ENCODE results near the gene PPP2R5C.
A peak's percentile ranks its signal among the peaks of the same experiment; 100 is the strongest.

The PPP2R5C gene

GRCh38 chr14:101734246-101734847 lies 27.2 kb upstream of the PPP2R5C start:
- DNase-seq (ENCODE audit: low read depth in 2 of 2), result no peak
- H3K4me3 ChIP-seq (replicated peaks in 1 of 2; ENCODE audit: low read depth in 2 of 2, low read length in 2 of 2), result no peak overlapping the region
- TF ChIP-seq CTCF (IDR thresholded peaks at IDR 0.05; ENCODE audit: low read depth, low read length), result no peak

GRCh38 chr14:101735453-101735852 lies 26.1 kb upstream of the PPP2R5C start:
- DNase-seq (ENCODE audit: low read depth in 2 of 2), result no peak
- no peak overlapping the region for H3K4me3 ChIP-seq (replicated peaks in 1 of 2; ENCODE audit: low read depth in 2 of 2, low read length in 2 of 2)
- no peak for TF ChIP-seq CTCF (IDR thresholded peaks at IDR 0.05; ENCODE audit: low read depth, low read length)

- no peak overlapping the region for H3K4me3 ChIP-seq (replicated peaks in 1 of 2; ENCODE audit: low read depth in 2 of 2, low read length in 2 of 2)
- DNase-seq (ENCODE audit: low read depth in 2 of 2), result no peak
- no peak for TF ChIP-seq CTCF (IDR thresholded peaks at IDR 0.05; ENCODE audit: low read depth, low read length)
Measured at GRCh38 chr14:101736071-101736470, 25.4 kb upstream of the PPP2R5C start.

GRCh38 chr14:101736585-101736984 lies 24.9 kb upstream of the PPP2R5C start:
- H3K4me3 ChIP-seq (replicated peaks in 1 of 2; ENCODE audit: low read depth in 2 of 2, low read length in 2 of 2), result no peak overlapping the region
- no peak for DNase-seq (ENCODE audit: low read depth in 2 of 2)
- TF ChIP-seq CTCF (IDR thresholded peaks at IDR 0.05; ENCODE audit: low read depth, low read length), result no peak

- TF ChIP-seq CTCF (IDR thresholded peaks at IDR 0.05; ENCODE audit: low read depth, low read length), result peak; percentile 5
- DNase-seq (ENCODE audit: low read depth in 2 of 2), result no peak
Measured at GRCh38 chr14:101737414-101738339, 23.8 kb upstream of the PPP2R5C start.

GRCh38 chr14:101738703-101739320 lies 22.7 kb upstream of the PPP2R5C start:
- TF ChIP-seq CTCF (IDR thresholded peaks at IDR 0.05; ENCODE audit: low read depth, low read length), result no peak
- DNase-seq (ENCODE audit: low read depth in 2 of 2), result no peak
- no peak overlapping the region for H3K4me3 ChIP-seq (replicated peaks in 1 of 2; ENCODE audit: low read depth in 2 of 2, low read length in 2 of 2)

More at GRCh38 chr14:101737414-101738339, 23.8 kb upstream of the PPP2R5C start:
- H3K4me3 ChIP-seq (replicated peaks in 1 of 2; ENCODE audit: low read depth in 2 of 2, low read length in 2 of 2), result no peak overlapping the region

All from cardiac fibroblast (primary cell).